ENCODE results near the gene DENND1A. TPM values are rescaled to one million over a fixed set of nuclear protein-coding genes. Genes with fewer than 3 reads are reported as not detected.

Gene DENND1A
- total RNA-seq, 1 donor from 2014 or later = 26.1 TPM

- ATAC-seq = no peak
- intact Hi-C loops (cut with DNase I) = no loop called here
- DNase-seq (ENCODE audit: low spot score) = peak; percentile 12
Observed at GRCh38 chr9:123513554-123513953, 416.4 kb downstream of the DENND1A start.

- ATAC-seq (no peak), DNase-seq (ENCODE audit: low spot score) (peak; percentile 21)
- intact Hi-C loops (cut with DNase I) = no loop called here
Observed at GRCh38 chr9:123511326-123512277, 418.3 kb downstream of the DENND1A start.

DNA sequence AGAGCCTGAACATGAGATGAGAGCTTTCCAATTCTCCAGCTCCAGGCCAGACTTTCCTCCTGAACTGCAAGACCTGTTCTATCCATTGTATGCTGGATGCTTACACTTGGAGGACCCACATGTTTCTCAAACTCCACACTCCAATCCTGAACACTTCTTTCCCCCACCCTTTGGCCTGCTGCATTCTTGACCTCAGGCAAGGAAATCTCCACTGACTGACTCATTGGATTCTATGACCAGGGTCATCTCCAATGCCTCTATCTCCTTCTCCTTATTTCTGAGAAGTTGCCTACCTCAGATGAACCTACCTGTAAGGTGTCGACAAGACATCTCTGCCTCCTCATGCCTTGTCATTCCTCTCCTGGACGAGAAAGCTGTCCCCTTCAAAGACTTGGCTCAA, 420.3 kb downstream of the DENND1A start:
- DNase-seq (ENCODE audit: low spot score) (no peak), ATAC-seq (no peak)
- intact Hi-C loops (cut with DNase I) = no loop called here

DNA sequence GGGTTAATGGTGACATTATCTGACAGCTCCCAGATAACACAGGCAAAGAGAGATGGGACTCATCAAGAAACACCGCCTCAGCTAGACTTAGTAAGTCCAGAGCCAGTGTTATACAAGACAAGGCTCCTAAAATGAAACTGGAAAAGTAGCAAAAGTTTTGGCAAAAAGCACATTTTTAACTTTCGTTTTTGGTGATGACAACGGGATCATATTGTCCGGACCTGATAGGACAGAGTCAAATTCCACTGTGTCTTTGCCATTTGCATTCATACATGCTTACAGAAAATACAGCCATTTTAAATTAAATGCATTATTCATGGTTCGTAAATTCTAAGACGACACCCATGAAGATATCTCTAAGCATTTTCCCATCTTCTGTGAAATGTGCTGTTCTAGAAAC, 421.9 kb downstream of the DENND1A start:
- DNase-seq (ENCODE audit: low spot score) = no peak
- ATAC-seq = no peak
- intact Hi-C loops (cut with DNase I) = no loop called here

GRCh38 chr9:123505496-123505895, 424.4 kb downstream of the DENND1A start:
- no peak for ATAC-seq
- intact Hi-C loops (cut with DNase I) = no loop called here

GRCh38 chr9:123500336-123500735, 429.6 kb downstream of the DENND1A start:
- ATAC-seq = no peak
- DNase-seq (ENCODE audit: low spot score) = no peak
- intact Hi-C loops (cut with DNase I) = no loop called here

More at GRCh38 chr9:123505496-123505895, 424.4 kb downstream of the DENND1A start:
- no peak for DNase-seq (ENCODE audit: low spot score)

GRCh38 chr9:123497830-123498229, 432.1 kb downstream of the DENND1A start:
- ATAC-seq = no peak
- intact Hi-C loops (cut with DNase I) = no loop called here

GRCh38 chr9:123495731-123496130, 434.2 kb downstream of the DENND1A start:
- ATAC-seq = no peak
- intact Hi-C loops (cut with DNase I) = no loop called here

More at GRCh38 chr9:123497830-123498229, 432.1 kb downstream of the DENND1A start:
- no peak for DNase-seq (ENCODE audit: low spot score)

DNA sequence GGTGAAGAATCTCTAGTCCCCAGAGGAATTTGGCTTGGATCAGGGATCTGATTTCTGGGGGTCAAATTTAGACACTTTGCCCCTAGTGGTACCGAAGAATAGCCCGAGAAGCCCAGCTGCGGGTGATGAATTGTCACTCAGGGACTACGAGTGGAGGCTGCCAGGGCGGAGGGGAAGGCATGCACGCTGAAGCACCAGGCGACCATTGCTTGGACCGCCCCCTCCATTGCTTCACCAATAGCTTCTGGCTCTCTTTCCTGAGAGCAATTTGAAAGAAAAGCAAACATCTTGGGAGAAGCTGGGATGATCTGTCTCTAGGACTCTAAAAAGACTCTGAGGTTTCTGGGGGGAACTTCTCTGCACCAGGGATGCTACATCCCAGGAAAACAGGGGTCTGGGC, 436.3 kb downstream of the DENND1A start:
- ATAC-seq = no peak
- DNase-seq (ENCODE audit: low spot score) = no peak
- intact Hi-C loops (cut with DNase I) = no loop called here

More at GRCh38 chr9:123495731-123496130, 434.2 kb downstream of the DENND1A start:
- no peak for DNase-seq (ENCODE audit: low spot score)

- intact Hi-C loops (cut with DNase I) = no loop called here
- DNase-seq (ENCODE audit: low spot score) (no peak), ATAC-seq (no peak)
Observed at GRCh38 chr9:123490688-123491087, 439.2 kb downstream of the DENND1A start.

GRCh38 chr9:123488722-123489321, 441.1 kb downstream of the DENND1A start:
- ATAC-seq (no peak), DNase-seq (ENCODE audit: low spot score) (no peak)
- intact Hi-C loops (cut with DNase I) = no loop called here

- intact Hi-C loops (cut with DNase I) = no loop called here
- no peak for ATAC-seq
- DNase-seq (ENCODE audit: low spot score) = no peak
Observed at GRCh38 chr9:123487944-123488548, 441.9 kb downstream of the DENND1A start.

GRCh38 chr9:123486431-123486830, 443.5 kb downstream of the DENND1A start:
- ATAC-seq (no peak), DNase-seq (ENCODE audit: low spot score) (no peak)
- intact Hi-C loops (cut with DNase I) = no loop called here

GRCh38 chr9:123485216-123485615, 444.7 kb downstream of the DENND1A start:
- intact Hi-C loops (cut with DNase I) = no loop called here
- ATAC-seq = no peak
- no peak for DNase-seq (ENCODE audit: low spot score)

- no peak for ATAC-seq
- DNase-seq (ENCODE audit: low spot score) = no peak
- intact Hi-C loops (cut with DNase I) = no loop called here
Observed at GRCh38 chr9:123484130-123484529, 445.8 kb downstream of the DENND1A start.

DNA sequence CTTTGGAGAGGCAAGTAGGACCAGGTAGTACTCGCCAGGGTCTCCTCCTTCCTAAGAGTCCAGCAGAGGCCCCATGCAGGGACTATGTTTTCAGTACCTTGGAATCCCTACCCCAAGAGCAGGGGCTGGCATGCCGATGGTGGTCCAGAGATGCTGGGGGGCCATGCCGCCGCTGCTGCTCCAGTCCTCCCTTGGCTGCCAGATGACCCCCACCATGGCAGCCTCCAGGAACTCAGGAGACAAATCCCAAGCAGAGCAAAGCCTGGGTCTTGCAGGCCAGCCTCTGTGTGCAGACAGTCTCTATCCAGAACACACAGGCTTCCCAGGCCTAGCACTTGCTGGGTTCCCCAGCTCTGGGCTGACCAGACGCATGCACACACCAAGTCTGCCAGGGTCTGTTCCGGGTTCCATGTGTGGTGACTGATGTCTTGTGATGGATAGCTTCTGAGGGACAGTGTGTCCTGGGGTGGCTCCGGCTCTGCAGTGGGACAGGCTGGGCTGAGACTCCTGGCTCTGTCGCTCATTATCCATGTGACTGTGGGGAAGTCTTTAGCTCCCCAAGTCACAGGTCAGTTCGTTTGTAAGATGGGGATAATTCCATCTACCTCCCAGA, 446.6 kb downstream of the DENND1A start:
- no peak for ATAC-seq
- intact Hi-C loops (cut with DNase I) = no loop called here
- DNase-seq (ENCODE audit: low spot score) = no peak

- ATAC-seq = no peak
- DNase-seq (ENCODE audit: low spot score) = no peak
- intact Hi-C loops (cut with DNase I) = no loop called here
Observed at GRCh38 chr9:123482295-123482968, 447.5 kb downstream of the DENND1A start.

- intact Hi-C loops (cut with DNase I) = no loop called here
- DNase-seq (ENCODE audit: low spot score) = no peak
- no peak for ATAC-seq
Observed at GRCh38 chr9:123481209-123481865, 448.6 kb downstream of the DENND1A start.
